Tibial nerve (tissue), 4 donors: ENCODE data around the gene DHX30. TPM values are rescaled to one million over a fixed set of nuclear protein-coding genes. Genes with fewer than 3 reads are reported as not detected.

Source experiments
- DNase-seq, 2 donors: peaks; one replicate each; pipeline ENCODE4 v3.0.0-alpha.2; 2019; ENCODE audit warnings: low spot score in 2 of 2
- H3K27ac ChIP-seq, 4 donors: fragments of 200-600 bp; sonication (generic) in 3 of 4; one replicate each; pipeline ENCODE4 v1.5.1; 2017 to 2019; ENCODE audit warnings: mild to moderate bottlenecking in 1 of 4
- H3K27me3 ChIP-seq, 2 donors: fragments of 200-600 bp; sonication (generic) in 1 of 2; one replicate each; pipeline versions ENCODE4 v1.5.1 to v1.6.0; 2017 to 2019
- H3K36me3 ChIP-seq, 3 donors: fragments of 200-600 bp; sonication (generic); one replicate each; pipeline ENCODE4 v1.5.1; 2018 to 2019
- H3K4me1 ChIP-seq, 4 donors: fragments of 200-600 bp; sonication (generic) in 3 of 4; one replicate each; pipeline ENCODE4 v1.5.1; 2017 to 2019
- H3K4me3 ChIP-seq, 4 donors: fragments of 200-600 bp; sonication (generic) in 3 of 4; one replicate each; pipeline ENCODE4 v1.5.1; 2017 to 2019; ENCODE audit warnings: mild to moderate bottlenecking in 1 of 4, moderate library complexity in 1 of 4
- H3K9me3 ChIP-seq, 4 donors: fragments of 200-600 bp; sonication (generic) in 3 of 4; one replicate each; pipeline ENCODE4 v1.5.1; 2017 to 2019
- CTCF ChIP-seq, 5 experiments: fragments of 200-600 bp in 3 of 5; fragments of 450-650 bp in 2 of 5; sonication (generic) in 3 of 5; IDR thresholded peaks; one replicate each; pipeline ENCODE4 v1.5.1; 2016 to 2019; ENCODE audit warnings: antibody characterized with exemption in 5 of 5, mild to moderate bottlenecking in 3 of 5, moderate library complexity in 2 of 5
- EP300 ChIP-seq, 2 donors: sonication (generic); formaldehyde crosslinking; IDR thresholded peaks; one replicate each; pipeline ENCODE4 v1.6.1; 2017; ENCODE audit warnings: antibody characterized with exemption in 2 of 2, mild to moderate bottlenecking in 1 of 2
- POLR2A ChIP-seq, 2 donors: fragments of 450-650 bp; IDR thresholded peaks; one replicate each; pipeline ENCODE4 v1.6.1; 2017; ENCODE audit warnings: antibody characterized with exemption in 2 of 2, mild to moderate bottlenecking in 2 of 2, moderate library complexity in 2 of 2
- WGBS, 2 donors: methylation state at CpG; one replicate each; pipeline ENCODE4 v1.1.5; 2018; 5-methylcytosine and 5-hydroxymethylcytosine counted together
- total RNA-seq, 4 donors: library from RNA; depleted of rRNA; stranded (reverse); fragments of >200 nt; gene quantifications; one replicate each; pipeline ENCODE4 v1.1.0, GENCODE V29; 2016

Gene DHX30
- total RNA-seq, 4 donors from 2014 or later, result 71.9 to 86.4 (median 78.8) TPM

GRCh38 chr3:47859956-47860605, 57.1 kb downstream of the DHX30 start:
- Histone ChIP-seq H3K9me3 (no peaks in the 10 kb centered on the region), H3K4me3 (no peak overlapping the region), H3K27me3 (no peaks in the 10 kb centered on the region), H3K4me1 (peaks cover 0 to 2% (median 0%) of the 10 kb centered on the region in 4 donors), H3K27ac (no peak overlapping the region), H3K36me3 (peaks cover 0 to 97% (median 7%) of the 10 kb centered on the region in 3 donors)
- 94 to 97% methylated on average over 4 of the region's 4 CpGs for WGBS, 2 donors
- TF ChIP-seq CTCF (IDR thresholded peaks at IDR 0.05) (no peak), POLR2A (IDR thresholded peaks at IDR 0.05) (no peak), EP300 (IDR thresholded peaks at IDR 0.05) (no peak)
- DNase-seq, result no peak

- Histone ChIP-seq H3K27me3 (no peaks in the 10 kb centered on the region), H3K9me3 (no peaks in the 10 kb centered on the region), H3K36me3 (peaks cover 0 to 97% (median 3%) of the 10 kb centered on the region in 3 donors), H3K4me1 (no peaks in the 10 kb centered on the region), H3K27ac (no peak overlapping the region), H3K4me3 (no peak overlapping the region)
- WGBS, 2 donors, result 94 to 95% methylated on average over 12 of the region's 12 CpGs
- TF ChIP-seq EP300 (IDR thresholded peaks at IDR 0.05) (no peak), POLR2A (IDR thresholded peaks at IDR 0.05) (no peak), CTCF (IDR thresholded peaks at IDR 0.05) (no peak)
- no peak for DNase-seq
Measured at GRCh38 chr3:47863391-47864128, 60.6 kb downstream of the DHX30 start.

GRCh38 chr3:47865192-47865591, 62.3 kb downstream of the DHX30 start:
- Histone ChIP-seq H3K27ac (no peak overlapping the region), H3K4me3 (no peak overlapping the region), H3K4me1 (no peaks in the 10 kb centered on the region), H3K36me3 (peaks cover 0 to 97% (median 13%) of the 10 kb centered on the region in 3 donors), H3K27me3 (no peaks in the 10 kb centered on the region), H3K9me3 (no peaks in the 10 kb centered on the region)
- TF ChIP-seq CTCF (IDR thresholded peaks at IDR 0.05), result no peak
- TF ChIP-seq EP300 (IDR thresholded peaks at IDR 0.05), result no peak
- no peak for TF ChIP-seq POLR2A (IDR thresholded peaks at IDR 0.05)
- no peak for DNase-seq
- WGBS, 2 donors, result 30 to 38% methylated on average over 3 of the region's 3 CpGs

GRCh38 chr3:47867451-47868044, 64.6 kb downstream of the DHX30 start:
- no peaks in the 10 kb centered on the region for H3K4me1 ChIP-seq
- peaks cover 0 to 100% (median 30%) of the 10 kb centered on the region in 3 donors for H3K36me3 ChIP-seq
- WGBS, 2 donors, result 91 to 93% methylated on average over 8 of the region's 8 CpGs
- no peaks in the 10 kb centered on the region for H3K27me3 ChIP-seq
- no peak overlapping the region for H3K27ac ChIP-seq
- DNase-seq, result no peak
- no peaks in the 10 kb centered on the region for H3K9me3 ChIP-seq
- no peak for TF ChIP-seq POLR2A (IDR thresholded peaks at IDR 0.05)
- H3K4me3 ChIP-seq, result no peak overlapping the region

GRCh38 chr3:47868306-47868705, 65.4 kb downstream of the DHX30 start:
- no peak for DNase-seq
- H3K27ac ChIP-seq, result no peak overlapping the region
- WGBS, 2 donors, result 86 to 88% methylated on average over 2 of the region's 2 CpGs
- no peaks in the 10 kb centered on the region for H3K4me1 ChIP-seq
- H3K9me3 ChIP-seq, result no peaks in the 10 kb centered on the region
- H3K4me3 ChIP-seq, result no peak overlapping the region
- peaks cover 0 to 99% (median 30%) of the 10 kb centered on the region in 3 donors for H3K36me3 ChIP-seq
- TF ChIP-seq POLR2A (IDR thresholded peaks at IDR 0.05) (no peak), EP300 (IDR thresholded peaks at IDR 0.05) (no peak), CTCF (IDR thresholded peaks at IDR 0.05) (no peak)
- no peaks in the 10 kb centered on the region for H3K27me3 ChIP-seq
